ENCODE data around the gene TTYH2.

Gene TTYH2

GRCh38 chr17:74243013-74243755 lies 29.8 kb downstream of the TTYH2 start:
- peaks cover 19% of the 10 kb centered on the region for H3K36me3 Mint-ChIP-seq (ENCODE audit: low read depth)
- H3K27me3 Mint-ChIP-seq (ENCODE audit: low read depth) = peaks cover 7% of the 10 kb centered on the region
- no peaks in the 10 kb centered on the region for H3K9me3 Mint-ChIP-seq
- TF ChIP-seq, protein P1, sequence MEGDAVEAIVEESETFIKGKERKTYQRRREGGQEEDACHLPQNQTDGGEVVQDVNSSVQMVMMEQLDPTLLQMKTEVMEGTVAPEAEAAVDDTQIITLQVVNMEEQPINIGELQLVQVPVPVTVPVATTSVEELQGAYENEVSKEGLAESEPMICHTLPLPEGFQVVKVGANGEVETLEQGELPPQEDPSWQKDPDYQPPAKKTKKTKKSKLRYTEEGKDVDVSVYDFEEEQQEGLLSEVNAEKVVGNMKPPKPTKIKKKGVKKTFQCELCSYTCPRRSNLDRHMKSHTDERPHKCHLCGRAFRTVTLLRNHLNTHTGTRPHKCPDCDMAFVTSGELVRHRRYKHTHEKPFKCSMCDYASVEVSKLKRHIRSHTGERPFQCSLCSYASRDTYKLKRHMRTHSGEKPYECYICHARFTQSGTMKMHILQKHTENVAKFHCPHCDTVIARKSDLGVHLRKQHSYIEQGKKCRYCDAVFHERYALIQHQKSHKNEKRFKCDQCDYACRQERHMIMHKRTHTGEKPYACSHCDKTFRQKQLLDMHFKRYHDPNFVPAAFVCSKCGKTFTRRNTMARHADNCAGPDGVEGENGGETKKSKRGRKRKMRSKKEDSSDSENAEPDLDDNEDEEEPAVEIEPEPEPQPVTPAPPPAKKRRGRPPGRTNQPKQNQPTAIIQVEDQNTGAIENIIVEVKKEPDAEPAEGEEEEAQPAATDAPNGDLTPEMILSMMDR (IDR thresholded peaks at IDR 0.05; ENCODE audit: unreplicated experiment in 3 of 3) = no peak
- H3K4me1 Mint-ChIP-seq = peaks cover 49% of the 10 kb centered on the region
- peak overlapping the region in 2 of 3 experiments; percentile 53 to 72 for H3K27ac Mint-ChIP-seq
- H3K4me3 Mint-ChIP-seq = no peak overlapping the region

GRCh38 chr17:74244128-74244527 lies 30.8 kb downstream of the TTYH2 start:
- peaks cover 57% of the 10 kb centered on the region for H3K4me1 Mint-ChIP-seq
- no peaks in the 10 kb centered on the region for H3K9me3 Mint-ChIP-seq
- H3K27me3 Mint-ChIP-seq (ENCODE audit: low read depth) = peaks cover 7% of the 10 kb centered on the region
- H3K4me3 Mint-ChIP-seq = no peak overlapping the region
- peaks cover 19% of the 10 kb centered on the region for H3K36me3 Mint-ChIP-seq (ENCODE audit: low read depth)
- TF ChIP-seq, protein P1 (IDR thresholded peaks at IDR 0.05; ENCODE audit: unreplicated experiment in 3 of 3) = no peak
- peak overlapping the region in 1 of 3 experiments; percentile 37 for H3K27ac Mint-ChIP-seq

DNA sequence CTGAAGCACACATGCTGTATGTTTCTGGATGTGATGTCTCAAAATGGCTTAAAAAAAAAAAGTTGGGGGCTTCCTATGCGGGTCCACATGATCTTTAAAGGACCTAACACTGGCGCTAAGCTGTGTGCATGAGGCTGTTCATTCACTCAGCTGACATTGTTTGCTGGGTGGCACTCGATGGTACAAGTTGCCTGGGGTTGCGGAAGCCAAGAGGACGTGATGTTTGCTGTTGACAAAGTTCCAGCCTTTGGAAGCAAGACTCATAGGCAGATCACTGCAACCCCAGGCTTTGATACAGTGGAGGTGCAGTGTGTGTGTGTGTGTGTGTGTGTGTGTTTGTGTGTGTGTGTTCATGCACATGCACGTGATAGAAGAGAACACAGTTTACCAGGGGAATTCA lies 31.2 kb downstream of the TTYH2 start:
- H3K27ac Mint-ChIP-seq = peak overlapping the region in 2 of 3 experiments; percentile 37 to 54
- TF ChIP-seq, protein P1 (IDR thresholded peaks at IDR 0.05; ENCODE audit: unreplicated experiment in 3 of 3) = no peak
- H3K9me3 Mint-ChIP-seq = no peaks in the 10 kb centered on the region
- H3K4me1 Mint-ChIP-seq = peaks cover 60% of the 10 kb centered on the region
- peaks cover 18% of the 10 kb centered on the region for H3K36me3 Mint-ChIP-seq (ENCODE audit: low read depth)
- H3K4me3 Mint-ChIP-seq = no peak overlapping the region
- H3K27me3 Mint-ChIP-seq (ENCODE audit: low read depth) = peaks cover 7% of the 10 kb centered on the region

- TF ChIP-seq, protein P1 (IDR thresholded peaks at IDR 0.05; ENCODE audit: unreplicated experiment in 3 of 3) = no peak
- H3K36me3 Mint-ChIP-seq (ENCODE audit: low read depth) = peaks cover 14% of the 10 kb centered on the region
- H3K4me3 Mint-ChIP-seq = peak overlapping the region in 1 of 3 experiments; percentile 49
- H3K9me3 Mint-ChIP-seq = no peaks in the 10 kb centered on the region
- H3K27ac Mint-ChIP-seq = peak overlapping the region in 2 of 3 experiments; percentile 25 to 54
- peaks cover 7% of the 10 kb centered on the region for H3K27me3 Mint-ChIP-seq (ENCODE audit: low read depth)
- H3K4me1 Mint-ChIP-seq = peaks cover 59% of the 10 kb centered on the region
Observed at GRCh38 chr17:74245145-74245831, 31.9 kb downstream of the TTYH2 start.

DNA sequence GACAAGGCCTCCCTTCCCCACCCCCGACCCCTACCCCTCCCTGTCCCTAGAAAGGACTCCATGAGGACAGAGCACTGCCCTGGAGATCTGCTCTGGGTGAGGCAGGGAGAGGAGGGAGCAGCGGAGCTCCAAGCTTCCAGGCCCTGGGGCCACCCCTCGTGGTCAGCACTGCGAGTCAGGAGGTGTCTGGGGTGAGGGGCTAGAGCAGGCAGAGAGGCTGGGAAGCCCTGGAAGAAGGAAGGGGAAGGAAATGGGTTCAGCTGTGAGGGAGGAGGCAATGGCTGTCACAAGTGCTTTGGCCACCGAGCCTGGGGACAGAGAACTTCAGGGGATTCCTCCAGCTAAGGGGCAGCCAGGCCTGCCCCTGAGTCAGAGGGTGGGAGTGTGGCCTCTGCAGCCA lies 32.5 kb downstream of the TTYH2 start:
- peaks cover 11% of the 10 kb centered on the region for H3K36me3 Mint-ChIP-seq (ENCODE audit: low read depth)
- H3K4me3 Mint-ChIP-seq = peak overlapping the region in 1 of 3 experiments; percentile 46
- no peaks in the 10 kb centered on the region for H3K9me3 Mint-ChIP-seq
- peaks cover 4% of the 10 kb centered on the region for H3K27me3 Mint-ChIP-seq (ENCODE audit: low read depth)
- peak overlapping the region in 1 of 3 experiments; percentile 25 for H3K27ac Mint-ChIP-seq
- peaks cover 59% of the 10 kb centered on the region for H3K4me1 Mint-ChIP-seq
- TF ChIP-seq, protein P1 (IDR thresholded peaks at IDR 0.05; ENCODE audit: unreplicated experiment in 3 of 3) = no peak

Data from nephron (organoid).